Lower lobe of right lung (tissue), 2 donors: ENCODE results near the gene EID3. TPM values are rescaled to one million over a fixed set of nuclear protein-coding genes. Genes with fewer than 3 reads are reported as not detected.

Experiments used
- ATAC-seq, 2 donors: fragments of 200-7000 bp; cut with Tn5 transposase; one replicate each; pipeline ENCODE4 v1.9.1; 2020 to 2022; ENCODE audit warnings: mild to moderate bottlenecking in 2 of 2, moderate library complexity in 2 of 2
- DNase-seq: peaks from one replicate; pipeline ENCODE4 v3.0.0-alpha.2; 2020
- H3K27ac ChIP-seq: fragments of 200-600 bp; one replicate; pipeline ENCODE4 v1.8.0; 2022
- H3K27me3 ChIP-seq: fragments of 200-600 bp; one replicate; pipeline ENCODE4 v1.8.0; 2022; ENCODE audit warnings: low read depth
- H3K36me3 ChIP-seq: fragments of 200-600 bp; one replicate; pipeline ENCODE4 v1.8.0; 2022; ENCODE audit warnings: mild to moderate bottlenecking
- H3K4me1 ChIP-seq: fragments of 200-600 bp; one replicate; pipeline ENCODE4 v1.8.0; 2022
- H3K4me3 ChIP-seq: fragments of 200-600 bp; one replicate; pipeline ENCODE4 v1.8.0; 2022; ENCODE audit warnings: mild to moderate bottlenecking
- H3K9me3 ChIP-seq: fragments of 200-600 bp; one replicate; pipeline ENCODE4 v1.8.0; 2022
- intact Hi-C: fragments of 100-400 bp; cut with DNase I; formaldehyde crosslinking; loops from one replicate; pipeline ENCODE4 v1.11.0; 2022
- total RNA-seq: library from RNA; stranded (reverse); fragmentation: NEBNext Ultra II Directional; extraction: Animal tissue kit (Norgen Biotek cat#: 25700); gene quantifications from one replicate; pipeline ENCODE4 v1.2.1, GENCODE V29; 2021
- TF ChIP-seq, protein P1 (sequence below): fragments of 200-600 bp; IDR thresholded peaks from one replicate; pipeline ENCODE4 v1.8.0; 2022; ENCODE audit warnings: antibody characterized with exemption, mild to moderate bottlenecking
- donor health status: DM: no; HTN: yes; CAD: no; lungs with severe emphysema.

Gene EID3
- total RNA-seq, 1 donor from 2014 or later: 3.3 TPM

DNA sequence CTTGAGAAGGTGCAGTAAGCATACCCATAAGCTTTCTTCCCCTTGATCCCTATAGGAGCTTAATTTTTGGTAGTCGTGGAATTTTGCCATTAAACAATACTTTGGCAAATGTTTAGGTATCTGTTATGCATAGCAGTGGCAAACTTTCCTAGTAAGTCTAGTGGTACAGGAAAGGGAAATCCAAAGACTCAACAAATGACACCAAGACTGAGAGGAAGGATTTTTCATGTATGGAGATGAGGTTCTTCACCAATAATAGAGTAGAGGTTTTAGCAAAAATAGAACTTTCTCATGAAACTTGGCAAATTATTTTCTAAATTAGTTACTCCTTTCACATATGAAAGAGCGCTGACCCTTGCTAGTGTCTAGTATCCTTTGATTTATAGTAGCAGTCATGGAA, 2.8 kb downstream of the EID3 start:
- Histone ChIP-seq H3K9me3 (no peaks in the 10 kb centered on the region), H3K27ac (no peak overlapping the region), H3K4me3 (no peak overlapping the region), H3K36me3 (peaks cover 12% of the 10 kb centered on the region), H3K27me3 (no peaks in the 10 kb centered on the region), H3K4me1 (peaks cover 46% of the 10 kb centered on the region)
- no peak for ATAC-seq
- intact Hi-C loops: no loop called here
- TF ChIP-seq, protein P1, sequence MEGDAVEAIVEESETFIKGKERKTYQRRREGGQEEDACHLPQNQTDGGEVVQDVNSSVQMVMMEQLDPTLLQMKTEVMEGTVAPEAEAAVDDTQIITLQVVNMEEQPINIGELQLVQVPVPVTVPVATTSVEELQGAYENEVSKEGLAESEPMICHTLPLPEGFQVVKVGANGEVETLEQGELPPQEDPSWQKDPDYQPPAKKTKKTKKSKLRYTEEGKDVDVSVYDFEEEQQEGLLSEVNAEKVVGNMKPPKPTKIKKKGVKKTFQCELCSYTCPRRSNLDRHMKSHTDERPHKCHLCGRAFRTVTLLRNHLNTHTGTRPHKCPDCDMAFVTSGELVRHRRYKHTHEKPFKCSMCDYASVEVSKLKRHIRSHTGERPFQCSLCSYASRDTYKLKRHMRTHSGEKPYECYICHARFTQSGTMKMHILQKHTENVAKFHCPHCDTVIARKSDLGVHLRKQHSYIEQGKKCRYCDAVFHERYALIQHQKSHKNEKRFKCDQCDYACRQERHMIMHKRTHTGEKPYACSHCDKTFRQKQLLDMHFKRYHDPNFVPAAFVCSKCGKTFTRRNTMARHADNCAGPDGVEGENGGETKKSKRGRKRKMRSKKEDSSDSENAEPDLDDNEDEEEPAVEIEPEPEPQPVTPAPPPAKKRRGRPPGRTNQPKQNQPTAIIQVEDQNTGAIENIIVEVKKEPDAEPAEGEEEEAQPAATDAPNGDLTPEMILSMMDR: no peak
- DNase-seq: no peak

DNA sequence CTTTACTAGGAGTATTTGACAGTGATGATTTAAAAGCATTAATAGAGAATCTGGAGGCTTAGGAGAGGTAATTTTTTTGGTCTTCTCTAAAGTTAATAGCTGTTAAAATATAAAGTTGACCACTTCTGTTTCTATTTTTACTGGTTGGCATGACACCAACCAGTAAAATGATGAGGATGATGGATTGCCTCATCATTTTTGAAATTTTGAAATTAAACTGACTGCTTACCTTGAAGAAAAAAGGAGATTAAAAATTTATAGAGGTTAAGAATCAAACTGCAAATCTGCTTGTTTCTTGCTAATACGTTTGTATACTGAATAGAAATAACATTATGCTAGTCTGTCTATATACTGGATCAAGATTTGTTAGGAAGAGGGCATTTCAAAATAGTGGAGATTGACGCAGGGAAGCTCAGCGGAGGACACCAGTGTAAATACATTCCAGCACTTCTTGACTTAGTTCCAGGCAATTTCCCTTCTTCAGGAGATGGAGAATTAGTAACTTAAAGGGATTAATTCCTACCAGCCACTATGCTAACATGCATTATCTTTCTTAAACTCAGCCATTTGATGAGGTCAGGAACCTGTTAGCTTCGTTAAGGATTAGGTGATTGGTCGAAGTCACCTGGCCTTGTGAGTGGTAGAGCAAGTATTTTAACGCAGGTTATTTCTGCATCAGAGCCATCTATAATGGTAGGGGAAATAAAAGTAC, 3.6 kb downstream of the EID3 start:
- Histone ChIP-seq H3K27me3 (no peaks in the 10 kb centered on the region), H3K4me3 (no peak overlapping the region), H3K9me3 (no peaks in the 10 kb centered on the region), H3K36me3 (peaks cover 20% of the 10 kb centered on the region), H3K27ac (no peak overlapping the region), H3K4me1 (peaks cover 46% of the 10 kb centered on the region)
- DNase-seq (no peak), ATAC-seq (no peak)
- intact Hi-C loops: no loop called here
- TF ChIP-seq, protein P1: no peak

DNA sequence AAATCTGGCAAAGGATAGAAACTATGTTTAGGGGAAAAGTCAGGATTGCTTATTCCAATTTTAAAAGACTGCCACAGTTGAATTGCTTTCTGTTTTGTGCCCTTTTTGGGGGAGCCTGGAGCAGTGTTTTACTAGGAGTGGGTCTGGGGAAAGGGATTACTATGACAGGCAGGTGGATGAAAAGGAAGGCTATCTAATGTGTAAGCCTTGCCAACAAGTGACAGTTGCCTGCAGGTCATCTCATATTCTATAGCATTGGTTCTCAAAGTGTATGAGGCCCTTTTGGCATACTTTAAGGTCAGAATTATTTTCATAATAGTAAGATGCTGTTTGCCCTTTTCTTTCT, 4.1 kb downstream of the EID3 start:
- Histone ChIP-seq H3K36me3 (peaks cover 25% of the 10 kb centered on the region), H3K27ac (no peak overlapping the region), H3K9me3 (no peaks in the 10 kb centered on the region), H3K27me3 (no peaks in the 10 kb centered on the region), H3K4me1 (peaks cover 46% of the 10 kb centered on the region), H3K4me3 (no peak overlapping the region)
- TF ChIP-seq, protein P1: no peak
- DNase-seq (no peak), ATAC-seq (no peak)
- intact Hi-C loops: no loop called here

DNA sequence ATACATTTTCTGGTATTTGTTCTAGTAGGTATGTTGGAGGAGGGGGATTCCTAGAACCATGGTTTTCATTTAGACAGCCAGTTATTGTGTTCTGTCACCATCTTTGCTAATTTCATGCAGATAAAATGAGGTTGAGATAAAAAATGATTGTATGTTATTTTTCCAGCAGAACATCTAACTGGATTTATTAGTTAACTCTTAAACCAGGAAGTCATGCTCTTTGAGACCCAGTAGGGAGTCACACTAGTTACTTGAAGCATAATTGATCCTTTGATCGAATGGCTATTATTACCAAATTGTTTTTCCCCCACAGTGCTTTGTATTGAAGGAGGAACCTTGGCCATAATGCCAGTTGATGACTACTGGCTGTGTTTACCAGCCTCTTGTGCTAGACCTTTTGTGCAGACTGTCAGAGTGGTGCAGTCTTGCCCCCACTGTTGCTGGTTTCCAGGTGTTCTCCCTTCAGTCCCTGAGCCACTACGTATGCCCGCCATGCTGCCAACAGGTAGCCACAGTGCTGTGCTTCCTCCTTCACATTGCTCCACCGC, 6.0 kb downstream of the EID3 start:
- TF ChIP-seq, protein P1: no peak
- ATAC-seq (no peak), DNase-seq (no peak)
- Histone ChIP-seq H3K4me1 (peaks cover 40% of the 10 kb centered on the region), H3K36me3 (peaks cover 44% of the 10 kb centered on the region), H3K4me3 (no peak overlapping the region), H3K27me3 (no peaks in the 10 kb centered on the region), H3K27ac (no peak overlapping the region), H3K9me3 (no peaks in the 10 kb centered on the region)
- intact Hi-C loops: no loop called here

DNA sequence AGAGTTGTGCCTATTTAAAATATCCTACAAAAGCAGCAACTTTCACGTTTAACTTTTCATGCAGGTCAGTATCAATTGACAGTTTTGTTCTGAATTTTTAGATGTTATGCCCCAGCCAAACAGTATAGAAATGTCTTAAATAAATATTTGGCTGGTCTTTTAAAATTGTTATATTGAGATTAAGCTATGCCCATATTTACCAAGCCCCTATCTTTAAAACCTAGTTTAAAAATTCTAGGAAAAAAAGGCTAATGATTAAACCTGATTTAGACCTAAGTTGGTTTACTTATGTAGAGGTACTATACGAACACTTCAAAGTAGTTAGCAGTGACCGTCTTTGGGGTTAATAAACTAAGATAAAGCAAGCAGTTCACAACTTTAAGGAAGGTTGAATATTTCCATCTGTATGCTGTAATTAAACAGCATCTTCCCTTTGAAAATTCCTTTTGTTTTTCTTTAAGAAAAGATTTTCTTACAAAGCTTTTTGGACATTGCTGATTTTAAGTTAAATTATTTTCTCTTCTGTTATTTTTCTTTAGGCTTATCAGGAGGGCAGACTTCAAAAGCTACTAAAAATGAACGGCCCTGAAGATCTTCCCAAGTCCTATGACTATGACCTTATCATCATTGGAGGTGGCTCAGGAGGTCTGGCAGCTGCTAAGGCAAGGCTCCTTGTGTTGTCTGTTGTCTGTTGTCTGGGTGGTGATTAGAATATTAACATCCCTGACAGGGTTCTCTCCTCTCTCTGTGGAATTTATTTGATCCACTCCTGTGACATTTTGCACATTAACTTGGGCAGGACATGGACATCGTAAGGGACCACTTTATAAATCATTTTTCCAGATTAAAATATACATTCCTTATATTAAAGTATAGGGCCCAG, 7.5 kb downstream of the EID3 start:
- H3K36me3 ChIP-seq: peaks cover 59% of the 10 kb centered on the region
- no peak overlapping the region for H3K27ac ChIP-seq
- DNase-seq (no peak), ATAC-seq (no peak)
- TF ChIP-seq, protein P1: no peak
- no peak overlapping the region for H3K4me3 ChIP-seq
- no peaks in the 10 kb centered on the region for H3K9me3 ChIP-seq
- no peaks in the 10 kb centered on the region for H3K27me3 ChIP-seq
- H3K4me1 ChIP-seq: peaks cover 26% of the 10 kb centered on the region
- intact Hi-C loops: no loop called here
